Activated CD4-positive, alpha-beta T cell treated with anti-CD3 and anti-CD28 coated beads, Interleukin-2, amount 10 ng/mL, durations not matched to agents 7 days and 5 days (primary cell): ENCODE measurements around the gene FYN. TPM values are rescaled to one million over a fixed set of nuclear protein-coding genes. Genes with fewer than 3 reads are reported as not detected.
A peak's percentile ranks its signal among the peaks of the same experiment; 100 is the strongest.

Source experiments
- CTCF ChIA-PET: fragments of 350-600 bp; sonication (Branson Sonifier 250); formaldehyde crosslinking; loops from one replicate; lab custom pipeline; 2021; ENCODE audit warnings: antibody characterized with exemption; lab: Charles Lee
- POLR2A ChIA-PET: fragments of 350-600 bp; sonication (Branson Sonifier 250); formaldehyde crosslinking; loops from one replicate; lab custom pipeline; 2021; ENCODE audit warnings: antibody characterized with exemption; lab: Charles Lee
- DNase-seq: peaks from one replicate; pipeline ENCODE4 v3.0.0-alpha.2; 2020
- H3K27ac Mint-ChIP-seq: one replicate; pipeline ENCODE4 v1.8.0; 2021; ENCODE audit warnings: mild to moderate bottlenecking, moderate library complexity, mixed read lengths
- H3K27me3 Mint-ChIP-seq: one replicate; pipeline ENCODE4 v1.8.0; 2021; ENCODE audit warnings: mixed read lengths
- H3K36me3 Mint-ChIP-seq: one replicate; pipeline ENCODE4 v1.8.0; 2021; ENCODE audit warnings: low read depth, mixed read lengths
- H3K4me1 Mint-ChIP-seq: one replicate; pipeline ENCODE4 v1.8.0; 2021; ENCODE audit warnings: mixed read lengths
- H3K4me3 Mint-ChIP-seq: one replicate; pipeline ENCODE4 v1.8.0; 2021; ENCODE audit warnings: mild to moderate bottlenecking, moderate library complexity, mixed read lengths
- H3K9me3 Mint-ChIP-seq: one replicate; pipeline ENCODE4 v1.8.0; 2021; ENCODE audit warnings: mixed read lengths
- total RNA-seq, 2 experiments: library from RNA; stranded (reverse); gene quantifications; one replicate each; pipeline ENCODE4 v1.2.3, GENCODE V29; 2021

Gene FYN
- total RNA-seq, 2 experiments from 2014 or later, result 179 to 225 TPM

- ChIA-PET POLR2A (no interaction called here), CTCF (interaction anchor here (0.6 to 1.4 kb wide), 2 partner anchors 11 to 120 kb away, joined by 3 to 4 read pairs; no protein-coding TSS in a partner anchor)
- Mint-ChIP-seq H3K27me3 (no peaks in the 10 kb centered on the region), H3K9me3 (peaks cover 2% of the 10 kb centered on the region), H3K4me1 (peaks cover 95% of the 10 kb centered on the region), H3K27ac (no peak overlapping the region), H3K4me3 (no peak overlapping the region), H3K36me3 (peaks cover 47% of the 10 kb centered on the region)
- no peak for DNase-seq
Measured at GRCh38 chr6:111862314-111862713, 10.9 kb downstream of the FYN start.

- Mint-ChIP-seq H3K9me3 (peaks cover 2% of the 10 kb centered on the region), H3K4me1 (peaks cover 96% of the 10 kb centered on the region), H3K27ac (no peak overlapping the region), H3K27me3 (no peaks in the 10 kb centered on the region), H3K36me3 (peaks cover 46% of the 10 kb centered on the region), H3K4me3 (no peak overlapping the region)
- POLR2A ChIA-PET, result no interaction called here
- CTCF ChIA-PET, result interaction anchor here (0.6 to 1.4 kb wide), 2 partner anchors 10 to 121 kb away, joined by 3 to 4 read pairs; no protein-coding TSS in a partner anchor
- DNase-seq, result no peak
Measured at GRCh38 chr6:111861431-111861885, 11.8 kb downstream of the FYN start.

- Mint-ChIP-seq H3K9me3 (peaks cover 2% of the 10 kb centered on the region), H3K27me3 (no peaks in the 10 kb centered on the region), H3K4me3 (no peak overlapping the region), H3K4me1 (peaks cover 91% of the 10 kb centered on the region), H3K36me3 (peaks cover 33% of the 10 kb centered on the region), H3K27ac (peak overlapping the region; percentile 28)
- DNase-seq, result no peak
- ChIA-PET POLR2A (no interaction called here), CTCF (interaction anchor here (0.6 to 2.8 kb wide), 4 partner anchors 8 to 411 kb away, joined by 3 to 10 read pairs (median 4); no protein-coding TSS in a partner anchor)
Measured at GRCh38 chr6:111858347-111858746, 14.9 kb downstream of the FYN start.

- ChIA-PET CTCF (interaction anchor here (1.0 to 2.8 kb wide), 4 partner anchors 8 to 19 kb away, joined by 3 to 10 read pairs (median 6); no protein-coding TSS in a partner anchor), POLR2A (no interaction called here)
- peaks cover 92% of the 10 kb centered on the region for H3K4me1 Mint-ChIP-seq
- peaks cover 2% of the 10 kb centered on the region for H3K9me3 Mint-ChIP-seq
- no peak overlapping the region for H3K4me3 Mint-ChIP-seq
- H3K27me3 Mint-ChIP-seq, result no peaks in the 10 kb centered on the region
- peak overlapping the region; percentile 28 for H3K27ac Mint-ChIP-seq
- H3K36me3 Mint-ChIP-seq, result peaks cover 37% of the 10 kb centered on the region
- DNase-seq, result no peak
Measured at GRCh38 chr6:111857674-111858337, 15.4 kb downstream of the FYN start.

GRCh38 chr6:111855753-111856152, 17.5 kb downstream of the FYN start:
- Mint-ChIP-seq H3K36me3 (peaks cover 43% of the 10 kb centered on the region), H3K27me3 (no peaks in the 10 kb centered on the region), H3K9me3 (peaks cover 2% of the 10 kb centered on the region), H3K4me1 (peaks cover 92% of the 10 kb centered on the region), H3K27ac (no peak overlapping the region), H3K4me3 (no peak overlapping the region)
- ChIA-PET CTCF (interaction anchor here (2.0 to 4.5 kb wide), 2 partner anchors 12 to 17 kb away, joined by 6 to 23 read pairs; no protein-coding TSS in a partner anchor), POLR2A (no interaction called here)
- no peak for DNase-seq

- peaks cover 92% of the 10 kb centered on the region for H3K4me1 Mint-ChIP-seq
- peaks cover 2% of the 10 kb centered on the region for H3K9me3 Mint-ChIP-seq
- H3K4me3 Mint-ChIP-seq, result no peak overlapping the region
- DNase-seq, result no peak
- H3K36me3 Mint-ChIP-seq, result peaks cover 40% of the 10 kb centered on the region
- no peak overlapping the region for H3K27ac Mint-ChIP-seq
- H3K27me3 Mint-ChIP-seq, result no peaks in the 10 kb centered on the region
- POLR2A ChIA-PET, result no interaction called here
- CTCF ChIA-PET, result interaction anchor here (0.6 to 4.5 kb wide), 8 partner anchors 11 to 361 kb away, joined by 3 to 23 read pairs (median 4); no protein-coding TSS in a partner anchor
Measured at GRCh38 chr6:111854683-111855082, 18.6 kb downstream of the FYN start.

GRCh38 chr6:111852725-111853124, 20.5 kb downstream of the FYN start:
- DNase-seq, result no peak
- ChIA-PET CTCF (interaction anchor here (1.3 to 4.5 kb wide), 2 partner anchors 9 to 23 kb away, joined by 3 to 23 read pairs; no protein-coding TSS in a partner anchor), POLR2A (interaction anchor here (1.0 kb wide), 1 partner anchor 9 kb away, joined by 3 read pairs; no protein-coding TSS in a partner anchor)
- Mint-ChIP-seq H3K27me3 (no peaks in the 10 kb centered on the region), H3K27ac (no peak overlapping the region), H3K4me3 (no peak overlapping the region), H3K4me1 (peaks cover 80% of the 10 kb centered on the region), H3K36me3 (peaks cover 40% of the 10 kb centered on the region), H3K9me3 (no peaks in the 10 kb centered on the region)

GRCh38 chr6:111850295-111850937, 22.8 kb downstream of the FYN start:
- no peak for DNase-seq
- peaks cover 60% of the 10 kb centered on the region for H3K4me1 Mint-ChIP-seq
- peak overlapping the region; percentile 57 for H3K27ac Mint-ChIP-seq
- no peaks in the 10 kb centered on the region for H3K27me3 Mint-ChIP-seq
- H3K9me3 Mint-ChIP-seq, result no peaks in the 10 kb centered on the region
- peak overlapping the region; percentile 14 for H3K4me3 Mint-ChIP-seq
- CTCF ChIA-PET, result interaction anchor here (0.8 to 2.0 kb wide), 9 partner anchors 8 to 86 kb away, joined by 3 to 7 read pairs (median 4); partner anchors contain the start of gene FYN
- peaks cover 50% of the 10 kb centered on the region for H3K36me3 Mint-ChIP-seq
- POLR2A ChIA-PET, result interaction anchor here (0.5 kb wide), 1 partner anchor 180 kb away, joined by 3 read pairs; no protein-coding TSS in a partner anchor

GRCh38 chr6:111849298-111849697, 24.0 kb downstream of the FYN start:
- Mint-ChIP-seq H3K27ac (peak overlapping the region; percentile 74), H3K4me1 (peaks cover 51% of the 10 kb centered on the region), H3K9me3 (no peaks in the 10 kb centered on the region), H3K36me3 (peaks cover 57% of the 10 kb centered on the region), H3K4me3 (no peak overlapping the region), H3K27me3 (no peaks in the 10 kb centered on the region)
- POLR2A ChIA-PET, result no interaction called here
- CTCF ChIA-PET, result interaction anchor here (0.9 to 2.0 kb wide), 3 partner anchors 21 to 85 kb away, joined by 3 to 7 read pairs (median 3); partner anchors contain the start of gene FYN
- no peak for DNase-seq

GRCh38 chr6:111848262-111848812, 24.9 kb downstream of the FYN start:
- Mint-ChIP-seq H3K4me1 (peaks cover 43% of the 10 kb centered on the region), H3K4me3 (no peak overlapping the region), H3K9me3 (no peaks in the 10 kb centered on the region), H3K27me3 (no peaks in the 10 kb centered on the region), H3K36me3 (peaks cover 52% of the 10 kb centered on the region), H3K27ac (peak overlapping the region; percentile 7)
- DNase-seq, result no peak
- CTCF ChIA-PET, result interaction anchor here (1.0 to 1.2 kb wide), 2 partner anchors 25 to 84 kb away, joined by 3 to 4 read pairs; partner anchors contain the start of gene FYN
- POLR2A ChIA-PET, result no interaction called here

GRCh38 chr6:111846492-111847409, 26.5 kb downstream of the FYN start:
- CTCF ChIA-PET, result interaction anchor here (1.0 kb wide), 1 partner anchor 197 kb away, joined by 3 read pairs; no protein-coding TSS in a partner anchor
- Mint-ChIP-seq H3K4me1 (peaks cover 28% of the 10 kb centered on the region), H3K27me3 (no peaks in the 10 kb centered on the region), H3K9me3 (no peaks in the 10 kb centered on the region), H3K27ac (no peak overlapping the region), H3K4me3 (peak overlapping the region; percentile 31), H3K36me3 (peaks cover 41% of the 10 kb centered on the region)
- peak; percentile 69 for DNase-seq
- POLR2A ChIA-PET, result no interaction called here
